ENCODE results near the gene GJB5. TPM values are rescaled to one million over a fixed set of nuclear protein-coding genes. Genes with fewer than 3 reads are reported as not detected.

GJB5 gene
- total RNA-seq, 6 experiments from 2014 or later = 0.59 to 0.77 (median 0.69) TPM; not detected in 2

- no peak for DNase-seq
- H3K27ac Mint-ChIP-seq = no peak overlapping the region
- no peak overlapping the region for H3K4me3 Mint-ChIP-seq
- TF ChIP-seq CTCF (IDR thresholded peaks at IDR 0.05) = no peak
- no peaks in the 10 kb centered on the region for H3K36me3 Mint-ChIP-seq (ENCODE audit: low read depth)
- H3K9me3 Mint-ChIP-seq = no peaks in the 10 kb centered on the region
- H3K27me3 Mint-ChIP-seq (ENCODE audit: insufficient read depth) = peaks cover 30% of the 10 kb centered on the region
- peaks cover 22% of the 10 kb centered on the region for H3K4me1 Mint-ChIP-seq (ENCODE audit: low read depth)
Measured at GRCh38 chr1:34780528-34780927, 25.7 kb downstream of the GJB5 start.

GRCh38 chr1:34781071-34781843 lies 26.4 kb downstream of the GJB5 start, which contains the start of gene GJB3:
GJB3 (plus strand) TSS chr1:34781214; CDS start chr1:34784763, 3,549 bp downstream.
- no peak within 1 kb of the TSS for H3K4me3 Mint-ChIP-seq

GRCh38 chr1:34781844-34782391 lies 27.1 kb downstream of the GJB5 start:
- Mint-ChIP-seq H3K27ac (no peak overlapping the region), H3K27me3 (ENCODE audit: insufficient read depth) (peaks cover 30% of the 10 kb centered on the region), H3K9me3 (no peaks in the 10 kb centered on the region), H3K36me3 (ENCODE audit: low read depth) (no peaks in the 10 kb centered on the region), H3K4me1 (ENCODE audit: low read depth) (peaks cover 29% of the 10 kb centered on the region), H3K4me3 (no peak overlapping the region)
- no peak for DNase-seq
- TF ChIP-seq CTCF (IDR thresholded peaks at IDR 0.05) = 0 out of 2 replicates have a peak, but pooled peaks have one; percentile 18

More at GRCh38 chr1:34781071-34781843, 26.4 kb downstream of the GJB5 start, which contains the start of gene GJB3:
- Mint-ChIP-seq H3K27ac (no peak within 1 kb of the TSS), H3K9me3 (no peaks in the 10 kb centered on the region), H3K36me3 (ENCODE audit: low read depth) (no peaks in the 10 kb centered on the region), H3K27me3 (ENCODE audit: insufficient read depth) (peaks cover 30% of the 10 kb centered on the region), H3K4me1 (ENCODE audit: low read depth) (peaks cover 22% of the 10 kb centered on the region)
- DNase-seq = no peak
- TF ChIP-seq CTCF (IDR thresholded peaks at IDR 0.05) = no peak

- peaks cover 14% of the 10 kb centered on the region for H3K36me3 Mint-ChIP-seq (ENCODE audit: low read depth)
- no peak for TF ChIP-seq CTCF (IDR thresholded peaks at IDR 0.05)
- H3K9me3 Mint-ChIP-seq = peaks cover 14% of the 10 kb centered on the region
- peaks cover 27% of the 10 kb centered on the region for H3K27me3 Mint-ChIP-seq (ENCODE audit: insufficient read depth)
- DNase-seq = no peak
- H3K27ac Mint-ChIP-seq = no peak overlapping the region
- H3K4me3 Mint-ChIP-seq = no peak overlapping the region
- H3K4me1 Mint-ChIP-seq (ENCODE audit: low read depth) = peaks cover 39% of the 10 kb centered on the region
Measured at GRCh38 chr1:34784751-34785221, 29.9 kb downstream of the GJB5 start.

GRCh38 chr1:34785231-34785874 lies 30.5 kb downstream of the GJB5 start:
- Mint-ChIP-seq H3K9me3 (peaks cover 16% of the 10 kb centered on the region), H3K4me3 (no peak overlapping the region), H3K36me3 (ENCODE audit: low read depth) (peaks cover 14% of the 10 kb centered on the region), H3K4me1 (ENCODE audit: low read depth) (peaks cover 39% of the 10 kb centered on the region), H3K27ac (no peak overlapping the region), H3K27me3 (ENCODE audit: insufficient read depth) (peaks cover 22% of the 10 kb centered on the region)
- TF ChIP-seq CTCF (IDR thresholded peaks at IDR 0.05) = no peak
- no peak for DNase-seq
